ENCODE results near the gene USP31. TPM values are rescaled to one million over a fixed set of nuclear protein-coding genes. Genes with fewer than 3 reads are reported as not detected.

The USP31 gene
- total RNA-seq, 1 experiment from 2014 or later: 17.4 TPM

GRCh38 chr16:23195366-23195978 is 46.2 kb upstream of the USP31 start (continued):
- no peak for TF ChIP-seq ZNF281 (CRISPR knock-in tag; IDR thresholded peaks at IDR 0.05)

- ChIA-PET CTCF (interaction anchor here (0.6 kb wide), 1 partner anchor 224 kb away, joined by 3 read pairs; no protein-coding TSS in a partner anchor), POLR2A (no interaction called here)
- H3K9me3 Mint-ChIP-seq: no peaks in the 10 kb centered on the region
- no peak for ATAC-seq
- H3K4me3 Mint-ChIP-seq: no peak overlapping the region
- DNase-seq (ENCODE audit: low spot score): no peak
- H3K27ac Mint-ChIP-seq: no peak overlapping the region
- TF ChIP-seq ATF6 (CRISPR knock-in tag; IDR thresholded peaks at IDR 0.05): no peak
- no peak for TF ChIP-seq TEAD1 (CRISPR knock-in tag; IDR thresholded peaks at IDR 0.05)
- TF ChIP-seq SMAD4 (CRISPR knock-in tag; IDR thresholded peaks at IDR 0.05): no peak
- no peak for TF ChIP-seq AFF4 (CRISPR knock-in tag; IDR thresholded peaks at IDR 0.05; ENCODE audit: borderline replicate concordance)
- TF ChIP-seq ZNF396 (CRISPR knock-in tag; IDR thresholded peaks at IDR 0.05; ENCODE audit: borderline replicate concordance): no peak
- TF ChIP-seq NFYB (CRISPR knock-in tag; conservative IDR thresholded peaks at IDR 0.05; ENCODE audit: low read depth): no peak
- TF ChIP-seq GABPB1 (CRISPR knock-in tag; IDR thresholded peaks at IDR 0.05): no peak
- TF ChIP-seq ZNF423 (CRISPR knock-in tag; IDR thresholded peaks at IDR 0.05): no peak
- TF ChIP-seq SMAD3 (CRISPR knock-in tag; IDR thresholded peaks at IDR 0.05; ENCODE audit: borderline replicate concordance): no peak
- TF ChIP-seq ZMAT4 (CRISPR knock-in tag; IDR thresholded peaks at IDR 0.05): no peak
- no peak for TF ChIP-seq RELA (CRISPR knock-in tag; IDR thresholded peaks at IDR 0.05; ENCODE audit: borderline replicate concordance)
- TF ChIP-seq NR3C1 (CRISPR knock-in tag; conservative IDR thresholded peaks at IDR 0.05; ENCODE audit: low read depth): no peak
- TF ChIP-seq ZSCAN18 (CRISPR knock-in tag; IDR thresholded peaks at IDR 0.05): no peak
- no peak for TF ChIP-seq E2F5 (CRISPR knock-in tag; IDR thresholded peaks at IDR 0.05)
- H3K4me1 Mint-ChIP-seq: peaks cover 26% of the 10 kb centered on the region
- H3K36me3 Mint-ChIP-seq: no peaks in the 10 kb centered on the region
- peaks cover 4% of the 10 kb centered on the region; the same call in 1 of the 2 replicates for H3K27me3 Mint-ChIP-seq (ENCODE audit: low read depth)
Observed at GRCh38 chr16:23194497-23195221, 45.4 kb upstream of the USP31 start.

Data from WTC11 (cell line).